GM18861 (cell line): ENCODE measurements around the gene SOHLH1.

ENCODE experiments used
- ATAC-seq: cut with Tn5 transposase; IDR thresholded peaks from one replicate; pipeline ENCODE4 v1.9.1; 2021; ENCODE audit not compliant: unreplicated experiment

SOHLH1 gene

DNA sequence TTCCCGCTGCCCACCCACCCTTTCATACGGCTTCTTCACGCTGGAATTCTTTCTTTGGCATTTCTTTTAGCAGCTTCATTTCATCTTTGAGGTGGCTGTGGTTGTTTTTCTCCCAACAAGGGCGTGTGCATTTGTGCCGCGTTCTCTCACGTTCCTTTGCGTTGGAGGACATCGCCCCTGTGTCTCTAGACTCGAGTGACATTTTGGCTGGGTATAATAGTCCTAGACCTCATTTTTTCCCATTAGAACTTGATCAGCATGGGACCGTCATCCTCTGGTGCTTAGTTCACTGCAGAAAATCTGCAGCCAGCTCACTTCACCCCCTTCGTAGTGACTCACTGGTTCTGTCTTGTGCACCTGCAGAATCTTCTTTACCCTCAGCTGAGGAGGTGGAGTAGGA lies 32.2 kb upstream of the SOHLH1 start:
- ATAC-seq: no peak

GRCh38 chr9:135729480-135729879 lies 30.2 kb upstream of the SOHLH1 start:
- no peak for ATAC-seq

DNA sequence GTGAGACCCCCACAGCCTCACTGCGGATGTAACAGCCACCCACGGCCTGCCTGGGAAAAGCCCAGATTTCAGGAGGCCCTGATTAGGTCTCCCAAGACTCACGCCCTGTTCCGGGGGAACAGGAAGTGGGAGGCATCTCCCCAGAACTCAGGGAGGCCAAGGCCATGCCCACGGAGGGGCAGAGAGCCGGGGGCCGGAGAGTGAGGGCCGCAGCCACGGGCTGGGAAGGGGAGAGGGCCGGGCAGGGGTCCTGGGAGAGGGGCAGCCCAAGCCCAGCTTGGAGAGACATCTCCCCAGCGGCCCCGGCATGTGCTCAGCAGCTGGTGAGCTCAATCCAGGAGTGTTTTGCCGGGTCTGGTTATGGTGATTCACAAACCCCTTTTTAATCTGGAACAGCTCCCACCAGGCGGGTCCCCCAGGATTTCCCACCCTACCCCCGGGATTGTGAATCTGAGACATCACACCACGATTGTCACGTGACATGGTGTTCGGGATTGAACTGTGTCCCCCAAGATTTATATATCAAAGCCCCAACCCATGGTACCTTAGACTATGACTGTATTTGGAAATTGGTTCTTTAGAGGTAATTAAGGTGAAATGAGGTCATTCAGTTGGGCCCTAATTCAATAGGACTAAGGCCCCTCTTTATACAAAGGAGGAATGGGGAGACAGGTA lies 29.3 kb upstream of the SOHLH1 start:
- no peak for ATAC-seq

- no peak for ATAC-seq
Observed at GRCh38 chr9:135727257-135727875, 28.1 kb upstream of the SOHLH1 start.

DNA sequence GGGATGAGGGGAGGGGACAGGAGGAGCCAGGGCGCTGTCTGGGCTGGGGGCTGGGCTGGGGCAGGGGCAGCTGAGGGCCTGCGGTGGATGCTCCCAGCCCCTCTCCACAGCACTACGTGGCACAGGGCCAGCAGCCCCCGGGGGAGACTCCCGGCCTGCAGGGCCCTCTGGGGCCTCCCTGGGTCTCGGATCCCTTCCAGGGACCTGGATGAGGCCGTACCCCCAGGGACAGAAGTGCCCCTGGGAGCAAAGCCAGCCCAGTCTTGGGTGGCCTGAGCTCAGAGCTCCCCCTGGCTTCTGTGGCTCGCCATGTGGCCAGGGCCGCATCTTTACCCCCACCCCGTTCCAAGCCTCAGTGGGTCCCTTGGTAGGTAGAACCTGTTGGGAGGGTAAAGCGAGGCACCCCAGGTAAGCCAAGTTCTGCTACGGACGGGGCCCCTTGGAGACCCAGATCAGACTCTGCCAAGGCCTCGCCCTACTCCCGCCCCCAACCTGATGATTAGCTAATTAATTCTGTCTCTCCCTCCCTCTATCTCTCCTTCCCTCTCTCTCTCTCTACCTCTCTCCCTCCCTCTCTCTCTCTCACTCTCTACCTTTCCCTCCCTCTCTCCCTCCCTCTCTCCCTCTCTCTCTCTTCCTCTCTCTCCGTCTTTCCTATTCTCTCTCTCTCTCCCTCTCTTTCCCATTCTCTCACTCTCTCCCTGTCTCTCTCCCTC lies 27.0 kb upstream of the SOHLH1 start:
- no peak for ATAC-seq

DNA sequence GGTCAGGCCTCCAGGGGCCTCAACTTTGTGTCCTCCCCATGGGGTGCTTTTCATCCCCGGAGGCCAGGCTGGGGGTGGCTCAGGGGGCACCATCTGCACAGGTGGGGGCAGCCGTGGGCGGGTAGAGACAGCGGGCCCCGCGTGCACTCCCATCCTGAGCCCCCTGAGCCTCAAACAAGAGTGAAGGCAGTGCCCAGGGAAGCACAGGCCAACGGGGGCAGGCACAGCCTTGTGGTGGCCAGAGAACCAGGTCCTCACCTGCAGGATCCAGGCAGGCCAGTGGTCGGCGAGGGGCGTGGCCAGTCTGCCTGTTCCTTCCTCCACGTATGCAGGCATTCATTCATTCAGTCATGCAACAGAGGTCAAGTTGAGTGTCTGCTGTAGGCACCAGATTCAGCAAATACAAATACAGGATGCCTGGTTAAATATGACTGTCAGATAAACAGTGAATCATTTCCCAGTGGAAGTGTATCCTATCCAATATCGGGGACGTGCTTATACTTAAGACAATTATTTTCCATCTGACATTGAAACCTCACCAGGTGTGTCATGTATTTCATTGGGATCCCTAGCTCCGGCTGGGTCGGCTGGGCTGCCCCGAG lies 25.0 kb upstream of the SOHLH1 start:
- ATAC-seq: no peak

DNA sequence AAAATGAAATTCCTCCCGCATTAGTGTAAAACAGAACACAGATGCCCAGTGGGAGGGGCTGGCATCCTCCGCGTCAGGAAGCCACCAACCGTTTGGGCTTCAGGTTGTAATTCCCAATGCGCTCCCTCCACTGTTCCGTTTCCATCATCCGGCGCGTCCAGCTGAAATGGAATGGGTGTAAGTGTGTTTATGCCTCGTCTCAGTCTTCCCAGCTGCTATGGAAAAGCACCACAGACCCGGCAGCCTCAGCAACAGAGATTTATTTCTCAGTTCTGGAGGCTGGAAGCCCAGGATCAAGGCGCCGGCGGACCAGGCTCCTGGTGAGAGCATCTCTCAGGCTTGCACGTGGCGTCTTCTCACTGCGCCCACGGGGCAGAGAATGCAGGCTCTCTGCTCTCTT lies 23.1 kb upstream of the SOHLH1 start:
- no peak for ATAC-seq

DNA sequence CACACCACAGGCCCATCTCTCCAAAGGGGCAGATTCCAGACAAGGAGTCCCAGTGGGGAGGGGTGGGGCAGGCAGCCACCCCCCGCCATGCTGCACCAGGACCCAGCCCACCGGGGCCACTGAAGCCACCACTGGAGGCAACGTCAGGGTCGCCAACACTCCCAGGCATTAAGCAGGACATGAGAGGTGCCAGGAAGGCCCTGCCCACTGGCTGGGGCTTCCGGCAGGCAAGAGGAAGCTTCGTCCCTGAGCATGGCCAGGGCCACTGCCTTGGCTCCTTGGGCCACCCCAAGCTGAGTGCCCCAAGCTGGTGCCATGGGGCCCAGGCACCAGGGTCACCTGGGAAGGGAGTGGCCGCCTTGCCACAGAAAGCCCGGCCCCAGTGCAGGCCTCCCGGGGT lies 20.2 kb upstream of the SOHLH1 start:
- no peak for ATAC-seq

- ATAC-seq: no peak
Observed at GRCh38 chr9:135718616-135719015, 19.3 kb upstream of the SOHLH1 start.

- ATAC-seq: no peak
Observed at GRCh38 chr9:135717410-135717809, 18.1 kb upstream of the SOHLH1 start.

DNA sequence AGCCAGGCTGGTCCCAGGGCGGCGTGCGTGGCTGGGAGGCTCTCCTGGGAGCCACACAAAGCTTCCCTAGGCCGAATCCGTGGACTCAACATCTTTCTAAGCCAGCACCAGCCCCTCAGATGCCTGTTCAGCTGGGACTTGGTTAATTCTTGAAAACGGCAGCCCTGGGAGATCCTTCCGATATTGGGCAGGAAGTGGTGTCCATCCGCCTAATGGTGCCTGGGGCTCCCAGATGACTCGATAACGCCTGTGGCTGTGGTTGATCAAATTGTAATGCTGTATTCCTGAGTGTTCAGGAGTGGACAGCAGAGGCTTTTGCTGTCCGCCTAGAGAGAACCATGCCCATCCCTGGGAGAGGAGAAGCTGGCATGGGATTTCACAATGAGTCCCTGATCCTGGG lies 16.8 kb upstream of the SOHLH1 start:
- no peak for ATAC-seq

- no peak for ATAC-seq
Observed at GRCh38 chr9:135715056-135715595, 15.8 kb upstream of the SOHLH1 start.

DNA sequence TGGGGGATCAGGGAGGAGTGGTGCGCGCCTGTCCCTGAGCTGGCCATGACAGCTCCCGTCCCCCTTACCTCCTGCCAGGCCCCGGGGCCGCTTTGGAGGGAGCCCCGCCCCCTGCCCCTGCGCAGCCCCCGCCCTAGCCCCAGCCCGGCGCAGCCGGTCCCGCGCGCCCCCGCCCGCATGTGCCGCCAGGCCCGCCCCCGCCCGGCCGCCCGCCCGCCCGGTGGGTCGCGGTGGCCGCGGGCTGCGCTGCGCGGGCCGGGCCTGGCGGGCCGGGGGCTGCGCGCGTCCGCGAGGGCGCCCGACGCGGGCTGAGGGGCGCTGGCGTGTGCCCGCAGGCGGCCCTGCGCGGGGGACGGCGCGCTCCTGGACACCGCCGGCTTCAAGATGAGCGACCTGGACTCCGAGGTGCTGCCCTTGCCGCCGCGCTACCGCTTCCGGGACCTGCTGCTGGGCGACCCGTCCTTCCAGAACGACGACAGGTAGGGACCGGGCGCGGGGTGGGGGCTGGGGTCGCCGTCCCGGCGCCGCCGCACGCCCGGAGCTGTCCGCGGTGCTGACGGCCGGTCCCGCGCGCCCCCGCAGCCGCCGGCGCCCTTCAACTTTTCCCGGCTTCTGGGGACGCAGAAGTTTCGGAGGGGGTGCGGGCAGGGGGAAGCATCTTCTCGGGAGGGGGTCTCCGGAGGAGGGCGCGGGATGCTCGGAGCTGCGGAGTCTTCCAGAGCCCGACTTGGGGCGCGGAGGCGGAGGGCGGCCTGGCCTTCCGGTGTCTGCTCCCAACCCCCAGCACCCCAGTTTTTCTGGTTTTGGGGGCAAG lies 15.2 kb upstream of the SOHLH1 start:
- ATAC-seq: no peak

DNA sequence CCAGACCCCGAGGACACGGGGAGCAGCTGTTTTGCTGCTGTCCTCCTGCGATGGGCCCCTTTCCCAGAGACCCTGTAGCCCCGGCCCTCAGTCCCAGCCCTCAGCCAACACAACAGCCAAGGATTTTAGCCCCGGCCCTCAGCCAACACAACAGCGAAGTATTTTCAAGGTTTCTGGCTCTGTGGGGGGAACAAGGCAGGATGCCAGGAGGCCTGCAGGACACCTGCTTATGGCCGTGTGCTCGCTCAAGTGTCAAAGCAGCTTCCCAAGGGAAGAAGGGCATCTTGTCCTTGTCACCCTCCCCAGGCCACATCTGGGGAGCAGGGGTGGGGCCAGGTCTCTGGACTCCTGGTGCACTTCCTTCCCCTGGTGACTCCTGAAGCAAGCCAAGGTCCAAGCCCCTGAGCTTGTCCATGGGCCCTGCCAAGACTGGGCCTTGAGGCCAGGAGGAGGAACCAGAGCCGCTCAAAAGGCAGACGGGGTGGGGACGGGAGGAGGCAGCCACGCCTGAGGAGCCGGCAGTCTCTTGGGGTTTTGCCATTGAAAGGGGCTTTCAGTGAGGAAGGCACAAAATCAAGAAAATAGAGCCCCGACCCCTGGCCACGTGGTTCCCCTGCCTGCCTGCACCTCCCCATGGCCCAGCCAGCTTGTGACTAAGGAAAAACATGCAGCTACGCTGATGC lies 13.5 kb upstream of the SOHLH1 start:
- ATAC-seq: no peak

DNA sequence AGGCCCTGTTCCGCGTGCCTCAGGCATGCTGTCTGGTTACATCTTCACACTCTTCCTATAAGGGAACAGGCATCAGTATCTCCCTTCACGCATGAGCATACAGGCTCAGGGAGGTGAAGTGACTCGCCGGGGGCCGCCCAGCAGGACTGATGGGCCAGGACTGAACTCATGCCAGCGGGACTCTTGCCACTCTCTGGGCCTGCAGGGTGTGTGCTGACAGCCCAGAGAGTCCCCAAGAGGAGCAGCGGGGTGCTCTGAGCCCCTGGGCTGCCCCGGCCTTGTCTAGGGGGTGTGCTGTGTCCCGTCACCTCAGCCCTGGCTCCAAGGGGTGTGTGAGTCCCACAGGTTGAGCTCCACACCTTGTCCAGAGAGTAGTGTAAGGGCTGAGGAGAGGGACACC lies 12.6 kb upstream of the SOHLH1 start:
- no peak for ATAC-seq

GRCh38 chr9:135711391-135711790 lies 12.1 kb upstream of the SOHLH1 start:
- no peak for ATAC-seq

DNA sequence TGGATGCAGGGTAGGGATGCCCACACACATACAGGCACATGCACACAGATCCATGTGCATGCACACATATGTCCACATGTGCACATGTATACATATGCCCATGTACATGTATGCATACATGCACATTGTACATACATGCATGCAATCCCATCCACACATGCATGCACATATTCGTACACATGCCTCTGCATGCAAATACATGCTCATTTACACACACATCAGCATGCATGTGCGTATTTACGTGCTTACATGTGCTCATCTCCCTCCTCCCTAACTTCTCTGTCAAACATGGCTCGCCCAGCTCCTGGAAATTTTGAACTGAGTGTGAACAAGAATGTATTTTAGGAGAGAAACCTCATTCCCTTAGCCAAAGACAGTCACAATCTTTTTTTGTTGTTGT lies 8.9 kb upstream of the SOHLH1 start:
- no peak for ATAC-seq

- ATAC-seq: no peak
Observed at GRCh38 chr9:135707252-135708138, 8.2 kb upstream of the SOHLH1 start.

GRCh38 chr9:135706288-135706687 lies 7.0 kb upstream of the SOHLH1 start:
- no peak for ATAC-seq
